Colonic mucosa (tissue), 4 donors: ENCODE data around the gene LYPD6B. TPM values are rescaled to one million over a fixed set of nuclear protein-coding genes. Genes with fewer than 3 reads are reported as not detected.

Source experiments
- DNase-seq: peaks from one replicate; pipeline ENCODE4 v3.0.0-alpha.2; 2020
- H3K27ac ChIP-seq: fragments of 200-600 bp; one replicate; pipeline ENCODE4 v1.8.0; 2021
- H3K27me3 ChIP-seq: fragments of 200-600 bp; one replicate; pipeline ENCODE4 v1.8.0; 2021
- H3K36me3 ChIP-seq: fragments of 200-600 bp; one replicate; pipeline ENCODE4 v1.8.0; 2021
- H3K4me1 ChIP-seq: fragments of 200-600 bp; one replicate; pipeline ENCODE4 v1.8.0; 2021; ENCODE audit warnings: mild to moderate bottlenecking
- H3K4me3 ChIP-seq: fragments of 200-600 bp; one replicate; pipeline ENCODE4 v1.8.0; 2021
- H3K9ac ChIP-seq, 2 donors: one replicate each; pipeline ENCODE4 v1.7.0; 2013; ENCODE audit warnings: control low read depth in 2 of 2, low read depth in 2 of 2, low read length in 2 of 2
- H3K9me3 ChIP-seq: fragments of 200-600 bp; one replicate; pipeline ENCODE4 v1.8.0; 2021
- intact Hi-C: fragments of 100-400 bp; cut with DNase I; formaldehyde crosslinking; loops from one replicate; pipeline ENCODE4 v1.14.1; 2022
- total RNA-seq, 2 donors: library from RNA; stranded (reverse); fragmentation: NEBNext Ultra II Directional in 1 of 2; extraction: Animal tissue kit (Norgen Biotek cat#: 25700) in 1 of 2; gene quantifications; one replicate each; pipeline ENCODE4 v1.2.1, GENCODE V29; 2021
- TF ChIP-seq, protein P1 (sequence below): fragments of 200-600 bp; IDR thresholded peaks from one replicate; pipeline ENCODE4 v1.8.0; 2022; ENCODE audit warnings: antibody characterized with exemption, mild to moderate bottlenecking
- donor health status: healthy.
- donor health status: DM: no; HTN: no; CAD: no.
- donor health status: DM: no; HTN: no; CAD: no.

Gene LYPD6B
- total RNA-seq, 2 donors from 2014 or later: 2.6 to 3.4 TPM

DNA sequence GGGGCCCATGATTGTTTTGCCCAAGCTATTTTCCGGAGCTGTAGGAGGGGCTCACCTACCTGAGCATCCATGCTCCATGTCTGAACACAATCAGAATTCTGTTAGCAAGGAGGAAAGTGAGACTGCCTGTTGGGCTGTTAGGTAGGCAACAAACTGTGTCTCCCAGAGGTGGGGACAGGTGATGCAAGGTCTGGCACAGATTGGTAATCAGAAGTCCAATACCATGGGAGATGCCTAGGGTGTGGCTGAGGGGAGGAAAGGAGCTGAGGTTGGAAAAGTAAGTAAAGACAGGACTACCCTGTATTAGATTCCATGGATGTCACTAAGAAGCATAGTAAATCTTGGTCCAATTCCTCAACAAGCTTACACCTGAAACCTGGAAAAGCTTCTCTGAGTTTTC is 3.0 kb downstream of the LYPD6B start:
- no peak for DNase-seq
- Histone ChIP-seq H3K27ac (no peak overlapping the region), H3K9ac (no peak overlapping the region), H3K36me3 (no peaks in the 10 kb centered on the region), H3K4me1 (no peaks in the 10 kb centered on the region), H3K27me3 (no peaks in the 10 kb centered on the region), H3K4me3 (no peak overlapping the region), H3K9me3 (no peaks in the 10 kb centered on the region)
- intact Hi-C loops: no loop called here
- TF ChIP-seq, protein P1, sequence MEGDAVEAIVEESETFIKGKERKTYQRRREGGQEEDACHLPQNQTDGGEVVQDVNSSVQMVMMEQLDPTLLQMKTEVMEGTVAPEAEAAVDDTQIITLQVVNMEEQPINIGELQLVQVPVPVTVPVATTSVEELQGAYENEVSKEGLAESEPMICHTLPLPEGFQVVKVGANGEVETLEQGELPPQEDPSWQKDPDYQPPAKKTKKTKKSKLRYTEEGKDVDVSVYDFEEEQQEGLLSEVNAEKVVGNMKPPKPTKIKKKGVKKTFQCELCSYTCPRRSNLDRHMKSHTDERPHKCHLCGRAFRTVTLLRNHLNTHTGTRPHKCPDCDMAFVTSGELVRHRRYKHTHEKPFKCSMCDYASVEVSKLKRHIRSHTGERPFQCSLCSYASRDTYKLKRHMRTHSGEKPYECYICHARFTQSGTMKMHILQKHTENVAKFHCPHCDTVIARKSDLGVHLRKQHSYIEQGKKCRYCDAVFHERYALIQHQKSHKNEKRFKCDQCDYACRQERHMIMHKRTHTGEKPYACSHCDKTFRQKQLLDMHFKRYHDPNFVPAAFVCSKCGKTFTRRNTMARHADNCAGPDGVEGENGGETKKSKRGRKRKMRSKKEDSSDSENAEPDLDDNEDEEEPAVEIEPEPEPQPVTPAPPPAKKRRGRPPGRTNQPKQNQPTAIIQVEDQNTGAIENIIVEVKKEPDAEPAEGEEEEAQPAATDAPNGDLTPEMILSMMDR: no peak

DNA sequence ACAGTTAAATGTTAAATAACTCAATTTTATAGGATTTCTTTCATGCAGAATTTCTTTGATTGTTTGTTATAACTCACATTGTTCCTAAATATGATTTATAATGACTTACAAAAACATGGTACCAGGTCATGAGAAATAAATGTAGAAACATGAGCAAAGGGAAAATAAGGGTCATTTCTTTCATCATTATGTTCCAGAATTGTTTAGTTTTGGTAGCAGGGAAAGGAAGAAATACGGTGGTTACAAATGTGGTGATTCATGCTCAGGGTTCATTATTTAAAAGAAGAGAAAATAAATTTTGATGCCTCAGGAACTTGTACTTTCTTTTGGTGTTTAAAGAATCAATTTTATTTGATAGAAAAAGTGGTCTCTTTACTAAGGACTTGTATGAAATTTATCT is 4.4 kb downstream of the LYPD6B start:
- H3K27me3 ChIP-seq: no peaks in the 10 kb centered on the region
- no peak overlapping the region for H3K4me3 ChIP-seq
- DNase-seq: no peak
- TF ChIP-seq, protein P1: no peak
- no peaks in the 10 kb centered on the region for H3K9me3 ChIP-seq
- no peaks in the 10 kb centered on the region for H3K36me3 ChIP-seq
- no peak overlapping the region for H3K9ac ChIP-seq
- intact Hi-C loops: no loop called here
- no peaks in the 10 kb centered on the region for H3K4me1 ChIP-seq
- H3K27ac ChIP-seq: no peak overlapping the region

DNA sequence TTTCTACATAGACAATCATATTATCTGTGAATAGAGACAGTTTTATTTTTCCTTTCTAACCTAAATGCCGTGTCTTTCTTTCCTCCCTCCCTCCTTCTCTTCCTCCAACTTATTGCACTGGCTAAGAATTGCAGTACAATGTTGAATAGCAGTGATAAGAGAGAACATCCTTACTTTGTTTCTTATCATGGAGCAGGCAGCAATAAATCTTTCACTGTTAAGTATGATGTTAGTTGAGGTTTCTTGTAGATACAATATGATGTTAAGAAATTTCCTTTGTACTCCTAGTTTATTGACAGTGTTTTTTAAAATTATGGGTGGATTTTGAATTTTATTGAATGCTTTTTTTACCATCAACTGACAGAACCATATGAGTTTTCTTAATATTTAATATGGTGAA is 6.0 kb downstream of the LYPD6B start:
- Histone ChIP-seq H3K4me3 (no peak overlapping the region), H3K9ac (no peak overlapping the region), H3K36me3 (no peaks in the 10 kb centered on the region), H3K4me1 (no peaks in the 10 kb centered on the region), H3K9me3 (no peaks in the 10 kb centered on the region), H3K27ac (no peak overlapping the region), H3K27me3 (no peaks in the 10 kb centered on the region)
- TF ChIP-seq, protein P1: no peak
- intact Hi-C loops: no loop called here
- no peak for DNase-seq

DNA sequence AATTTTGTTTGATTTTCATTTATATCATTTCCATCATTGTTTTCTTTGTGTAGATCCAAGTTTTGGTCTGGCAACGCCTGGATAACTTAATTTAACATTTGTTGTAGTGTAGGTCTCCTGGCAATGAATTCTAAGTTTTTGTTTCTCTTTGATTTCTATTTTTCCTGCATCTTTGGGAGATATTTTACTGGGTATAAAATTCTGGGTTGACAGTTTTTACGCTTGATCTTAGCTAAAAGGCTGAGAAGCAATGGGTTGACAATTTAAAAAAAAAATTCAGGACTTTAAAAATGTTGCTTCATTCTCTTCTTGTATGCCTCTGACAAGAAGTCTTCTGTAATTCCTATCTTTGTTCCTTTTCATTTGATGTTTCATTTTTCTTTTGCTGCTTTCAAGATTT is 8.6 kb downstream of the LYPD6B start:
- H3K27me3 ChIP-seq: no peaks in the 10 kb centered on the region
- H3K9ac ChIP-seq: no peak overlapping the region
- H3K9me3 ChIP-seq: no peaks in the 10 kb centered on the region
- H3K27ac ChIP-seq: no peak overlapping the region
- H3K4me1 ChIP-seq: no peaks in the 10 kb centered on the region
- intact Hi-C loops: no loop called here
- DNase-seq: no peak
- TF ChIP-seq, protein P1: no peak
- H3K36me3 ChIP-seq: no peaks in the 10 kb centered on the region
- no peak overlapping the region for H3K4me3 ChIP-seq

DNA sequence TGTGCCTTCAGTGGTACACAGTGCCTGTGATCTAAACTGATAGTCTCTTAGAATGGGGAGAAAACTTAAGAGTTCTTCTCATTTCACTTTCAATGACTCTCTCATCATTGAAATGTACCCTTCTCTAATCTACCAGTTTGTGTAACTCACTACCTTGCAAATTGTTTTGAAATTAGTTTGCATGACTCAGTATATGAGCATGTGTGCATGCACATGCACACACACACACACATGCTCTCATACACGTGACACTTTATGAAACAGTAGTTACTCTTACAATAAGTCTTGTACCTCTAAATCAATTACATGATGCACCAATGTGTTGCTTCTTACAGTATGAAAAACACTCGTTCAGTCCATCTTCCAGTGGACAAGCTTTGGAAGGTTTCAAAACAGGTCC is 10.6 kb downstream of the LYPD6B start:
- intact Hi-C loops: no loop called here
- Histone ChIP-seq H3K9ac (no peak overlapping the region), H3K9me3 (no peaks in the 10 kb centered on the region), H3K27ac (no peak overlapping the region), H3K4me3 (no peak overlapping the region), H3K4me1 (no peaks in the 10 kb centered on the region), H3K27me3 (no peaks in the 10 kb centered on the region), H3K36me3 (no peaks in the 10 kb centered on the region)
- DNase-seq: no peak
- TF ChIP-seq, protein P1: no peak

DNA sequence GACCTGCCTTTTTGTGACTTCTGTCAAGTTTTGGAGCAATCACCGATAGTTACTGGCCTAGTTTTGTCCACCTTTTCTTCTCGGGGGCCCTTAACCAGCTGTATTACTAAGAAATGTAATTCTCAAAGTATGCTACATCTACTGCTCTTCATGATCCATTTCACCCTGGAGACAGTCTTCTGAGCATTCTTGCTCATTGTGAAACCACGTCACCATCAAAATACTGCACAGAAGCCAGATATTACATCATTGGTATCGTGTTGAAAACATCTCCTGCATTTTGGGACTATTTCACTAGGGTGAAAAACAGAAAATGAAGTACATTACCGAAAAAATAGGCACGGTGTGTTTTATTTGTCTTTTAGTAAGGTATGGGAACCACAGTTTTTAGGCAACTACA is 11.7 kb downstream of the LYPD6B start:
- H3K27ac ChIP-seq: no peak overlapping the region
- intact Hi-C loops: no loop called here
- no peaks in the 10 kb centered on the region for H3K9me3 ChIP-seq
- no peak overlapping the region for H3K9ac ChIP-seq
- DNase-seq: no peak
- no peaks in the 10 kb centered on the region for H3K27me3 ChIP-seq
- no peak overlapping the region for H3K4me3 ChIP-seq
- TF ChIP-seq, protein P1: no peak
- no peaks in the 10 kb centered on the region for H3K4me1 ChIP-seq
- no peaks in the 10 kb centered on the region for H3K36me3 ChIP-seq
